ENCODE data around the gene ATRNL1. TPM values are rescaled to one million over a fixed set of nuclear protein-coding genes. Genes with fewer than 3 reads are reported as not detected.

The ATRNL1 gene
- polyA plus RNA-seq, 1 donor from 2014 or later = 2.5 TPM

DNA sequence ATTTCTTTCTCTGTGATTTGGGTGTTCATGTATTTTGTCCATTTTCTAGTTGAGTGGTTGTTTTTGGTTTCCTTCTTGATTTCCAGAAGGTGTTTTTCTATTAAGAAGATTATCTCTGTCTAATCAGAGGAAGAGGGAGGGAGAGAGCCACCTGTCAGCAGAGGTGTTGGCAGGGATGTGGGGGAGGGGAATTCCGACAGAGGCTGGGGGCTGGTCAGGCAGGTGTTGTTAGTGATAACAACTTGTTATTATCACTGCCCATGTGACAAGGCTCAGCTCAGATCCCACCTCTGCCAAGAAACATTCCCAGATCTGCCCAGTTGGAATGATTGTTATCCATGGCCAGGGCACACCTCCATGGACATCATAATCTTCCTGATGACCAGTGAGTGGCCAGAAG lies 886.4 kb downstream of the ATRNL1 start:
- Mint-ChIP-seq H3K9me3 (peaks cover 2 to 6% (median 5%) of the 10 kb centered on the region in 3 donors), H3K4me3 (no peak overlapping the region), H3K36me3 (no peaks in the 10 kb centered on the region), H3K27me3 (no peaks in the 10 kb centered on the region), H3K27ac (no peak overlapping the region), H3K4me1 (peaks cover 0 to 2% (median 0%) of the 10 kb centered on the region in 3 donors)

DNA sequence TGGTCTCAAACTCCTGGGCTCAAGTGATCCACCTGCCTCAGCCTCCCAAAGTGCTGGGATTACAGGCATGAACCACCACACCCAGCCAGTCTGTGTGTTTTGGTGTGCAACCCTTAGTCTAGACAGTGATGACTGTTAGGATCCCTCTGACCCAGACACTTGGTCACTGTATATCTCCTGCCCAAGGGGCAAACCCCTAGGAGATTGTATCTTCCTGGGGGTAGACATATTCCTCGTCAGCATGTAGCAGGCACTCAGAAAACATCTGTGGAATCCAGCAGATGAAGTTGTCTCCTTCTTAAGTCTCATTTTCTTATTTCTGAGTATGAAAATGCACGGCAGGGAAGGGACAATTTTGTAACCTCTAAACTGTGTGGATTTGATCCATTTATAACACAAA lies 887.3 kb downstream of the ATRNL1 start:
- H3K4me1 Mint-ChIP-seq = peaks cover 0 to 2% (median 0%) of the 10 kb centered on the region in 3 donors
- H3K27ac Mint-ChIP-seq = no peak overlapping the region
- no peaks in the 10 kb centered on the region for H3K27me3 Mint-ChIP-seq
- H3K9me3 Mint-ChIP-seq = peaks cover 4 to 6% (median 5%) of the 10 kb centered on the region in 3 donors
- no peak overlapping the region for H3K4me3 Mint-ChIP-seq
- H3K36me3 Mint-ChIP-seq = no peaks in the 10 kb centered on the region

GRCh38 chr10:115981081-115981480 lies 887.9 kb downstream of the ATRNL1 start:
- H3K27me3 Mint-ChIP-seq = no peaks in the 10 kb centered on the region
- H3K27ac Mint-ChIP-seq = no peak overlapping the region
- H3K36me3 Mint-ChIP-seq = no peaks in the 10 kb centered on the region
- H3K9me3 Mint-ChIP-seq = peaks cover 4 to 6% (median 5%) of the 10 kb centered on the region in 3 donors
- no peak overlapping the region for H3K4me3 Mint-ChIP-seq
- peaks cover 0 to 2% (median 0%) of the 10 kb centered on the region in 3 donors for H3K4me1 Mint-ChIP-seq

- H3K36me3 Mint-ChIP-seq = no peaks in the 10 kb centered on the region
- H3K27ac Mint-ChIP-seq = no peak overlapping the region
- H3K9me3 Mint-ChIP-seq = peaks cover 4 to 10% (median 6%) of the 10 kb centered on the region in 3 donors
- peaks cover 0 to 2% (median 0%) of the 10 kb centered on the region in 3 donors for H3K4me1 Mint-ChIP-seq
- no peak overlapping the region for H3K4me3 Mint-ChIP-seq
- no peaks in the 10 kb centered on the region for H3K27me3 Mint-ChIP-seq
Measured at GRCh38 chr10:115982076-115982475, 888.9 kb downstream of the ATRNL1 start.

DNA sequence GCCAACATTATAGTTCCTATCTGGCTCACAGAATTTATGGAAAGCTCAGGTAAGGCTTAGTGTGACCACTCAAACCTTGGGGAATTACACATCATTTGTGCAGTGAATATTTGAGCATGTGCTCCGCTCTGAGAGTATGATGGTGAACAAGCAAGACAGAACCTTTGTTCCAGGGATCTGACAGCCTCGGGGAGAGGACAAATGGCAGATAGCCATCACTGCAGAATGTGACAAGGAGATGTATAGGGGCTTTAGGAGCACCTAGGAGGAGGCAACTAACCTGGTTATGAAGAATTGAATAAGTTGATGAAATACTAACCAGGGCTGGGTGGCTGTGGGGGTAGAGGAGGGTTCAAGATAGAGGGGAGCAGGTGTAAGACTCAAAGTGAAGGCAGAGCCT lies 889.4 kb downstream of the ATRNL1 start:
- no peak overlapping the region for H3K4me3 Mint-ChIP-seq
- no peaks in the 10 kb centered on the region for H3K36me3 Mint-ChIP-seq
- no peaks in the 10 kb centered on the region for H3K27me3 Mint-ChIP-seq
- peaks cover 0 to 2% (median 0%) of the 10 kb centered on the region in 3 donors for H3K4me1 Mint-ChIP-seq
- H3K9me3 Mint-ChIP-seq = peaks cover 5 to 12% (median 7%) of the 10 kb centered on the region in 3 donors
- no peak overlapping the region for H3K27ac Mint-ChIP-seq

DNA sequence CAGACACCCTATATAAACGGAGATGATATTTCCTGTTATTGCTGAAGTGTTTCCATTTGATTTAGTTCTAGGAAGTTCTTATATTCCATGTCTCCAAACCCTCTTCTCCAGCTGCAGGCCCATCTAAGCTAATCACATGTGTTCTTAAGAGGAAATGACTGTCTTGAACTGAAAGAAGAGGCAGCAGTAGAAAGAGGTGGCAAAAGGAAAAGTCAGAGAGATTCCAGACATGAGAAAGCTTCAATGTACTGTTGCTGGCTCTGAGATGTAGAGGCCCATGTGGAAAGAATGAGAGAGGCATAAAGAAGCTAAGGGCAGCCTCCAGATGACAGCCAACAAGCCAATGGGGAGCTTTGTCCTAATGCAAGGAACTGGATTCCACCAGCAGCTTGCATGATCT lies 892.6 kb downstream of the ATRNL1 start:
- no peak overlapping the region for H3K27ac Mint-ChIP-seq
- H3K4me3 Mint-ChIP-seq = no peak overlapping the region
- no peaks in the 10 kb centered on the region for H3K27me3 Mint-ChIP-seq
- H3K9me3 Mint-ChIP-seq = peaks cover 4 to 24% (median 15%) of the 10 kb centered on the region in 3 donors
- H3K36me3 Mint-ChIP-seq = no peaks in the 10 kb centered on the region
- H3K4me1 Mint-ChIP-seq = no peaks in the 10 kb centered on the region

- Mint-ChIP-seq H3K4me1 (no peaks in the 10 kb centered on the region), H3K27ac (no peak overlapping the region), H3K4me3 (no peak overlapping the region), H3K36me3 (no peaks in the 10 kb centered on the region), H3K9me3 (peaks cover 4 to 31% (median 13%) of the 10 kb centered on the region in 3 donors), H3K27me3 (no peaks in the 10 kb centered on the region)
Measured at GRCh38 chr10:115988380-115988779, 895.2 kb downstream of the ATRNL1 start.

GRCh38 chr10:115989621-115990020 lies 896.5 kb downstream of the ATRNL1 start:
- Mint-ChIP-seq H3K4me3 (no peak overlapping the region), H3K9me3 (peaks cover 4 to 31% (median 13%) of the 10 kb centered on the region in 3 donors), H3K27me3 (no peaks in the 10 kb centered on the region), H3K4me1 (no peaks in the 10 kb centered on the region), H3K36me3 (no peaks in the 10 kb centered on the region), H3K27ac (peak overlapping the region in 1 of 3 donors; percentile 2)

- H3K36me3 Mint-ChIP-seq = no peaks in the 10 kb centered on the region
- H3K4me3 Mint-ChIP-seq = no peak overlapping the region
- H3K4me1 Mint-ChIP-seq = no peaks in the 10 kb centered on the region
- H3K9me3 Mint-ChIP-seq = peaks cover 3 to 26% (median 10%) of the 10 kb centered on the region in 3 donors
- no peaks in the 10 kb centered on the region for H3K27me3 Mint-ChIP-seq
- no peak overlapping the region for H3K27ac Mint-ChIP-seq
Measured at GRCh38 chr10:115992236-115992986, 899.2 kb downstream of the ATRNL1 start.

DNA sequence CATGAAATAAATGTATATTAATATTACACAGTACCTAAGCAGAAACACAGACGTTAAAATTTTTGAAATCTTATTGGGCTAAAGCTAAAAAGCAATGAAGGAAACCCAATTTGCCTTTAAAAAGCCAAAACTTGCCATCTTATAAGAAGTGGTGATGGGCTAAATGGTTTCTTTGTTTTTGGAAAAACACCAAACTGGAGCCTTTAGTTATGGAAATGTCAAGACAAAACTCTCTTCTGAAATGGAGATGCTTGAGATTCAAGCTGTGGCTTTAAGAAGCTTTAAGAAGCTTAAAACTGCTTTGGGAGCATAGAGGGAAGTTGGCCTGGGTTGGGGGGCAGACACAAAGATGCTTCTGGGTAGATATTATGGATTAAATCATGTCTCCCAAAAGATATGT lies 902.9 kb downstream of the ATRNL1 start:
- H3K36me3 Mint-ChIP-seq = no peaks in the 10 kb centered on the region
- no peaks in the 10 kb centered on the region for H3K4me1 Mint-ChIP-seq
- H3K27ac Mint-ChIP-seq = no peak overlapping the region
- H3K4me3 Mint-ChIP-seq = no peak overlapping the region
- peaks cover 3 to 11% (median 5%) of the 10 kb centered on the region in 3 donors for H3K9me3 Mint-ChIP-seq
- H3K27me3 Mint-ChIP-seq = no peaks in the 10 kb centered on the region

DNA sequence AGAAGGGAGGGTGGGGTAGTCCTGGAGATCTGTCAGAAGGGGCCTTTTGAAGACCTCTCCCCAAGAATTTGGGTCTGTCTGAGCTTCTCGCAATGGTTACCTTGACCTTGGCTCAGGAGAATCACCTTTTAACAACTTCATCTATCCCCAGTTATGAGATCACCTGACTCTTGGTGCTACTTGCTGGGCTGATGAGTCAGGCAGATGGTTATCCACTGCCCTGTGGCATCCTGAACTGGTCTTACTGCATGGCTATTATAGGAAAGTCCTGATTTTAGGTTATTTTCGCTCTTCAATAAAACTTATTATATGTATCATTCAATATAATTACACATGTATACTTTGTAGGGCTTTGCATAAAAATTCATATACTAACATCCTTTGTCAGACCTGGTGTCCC lies 905.1 kb downstream of the ATRNL1 start:
- Mint-ChIP-seq H3K27me3 (no peaks in the 10 kb centered on the region), H3K9me3 (peaks cover 0 to 5% (median 2%) of the 10 kb centered on the region in 3 donors), H3K36me3 (no peaks in the 10 kb centered on the region), H3K4me3 (no peak overlapping the region), H3K4me1 (no peaks in the 10 kb centered on the region), H3K27ac (no peak overlapping the region)

Other genes starting within 250 kb of the ATRNL1 start
- 14.6 TPM for gene TRUB1, start 155.2 kb upstream of the ATRNL1 start, polyA plus RNA-seq